Activated T-cell treated with anti-CD3 and anti-CD28 coated beads for 4 hours (primary cell): ENCODE results near the gene ACP7.

Source experiments
- DNase-seq: peaks from one replicate; pipeline ENCODE4 v3.0.0-alpha.2; 2020

ACP7 gene

GRCh38 chr19:39152066-39152465 lies 67.9 kb downstream of the ACP7 start:
- no peak for DNase-seq

DNA sequence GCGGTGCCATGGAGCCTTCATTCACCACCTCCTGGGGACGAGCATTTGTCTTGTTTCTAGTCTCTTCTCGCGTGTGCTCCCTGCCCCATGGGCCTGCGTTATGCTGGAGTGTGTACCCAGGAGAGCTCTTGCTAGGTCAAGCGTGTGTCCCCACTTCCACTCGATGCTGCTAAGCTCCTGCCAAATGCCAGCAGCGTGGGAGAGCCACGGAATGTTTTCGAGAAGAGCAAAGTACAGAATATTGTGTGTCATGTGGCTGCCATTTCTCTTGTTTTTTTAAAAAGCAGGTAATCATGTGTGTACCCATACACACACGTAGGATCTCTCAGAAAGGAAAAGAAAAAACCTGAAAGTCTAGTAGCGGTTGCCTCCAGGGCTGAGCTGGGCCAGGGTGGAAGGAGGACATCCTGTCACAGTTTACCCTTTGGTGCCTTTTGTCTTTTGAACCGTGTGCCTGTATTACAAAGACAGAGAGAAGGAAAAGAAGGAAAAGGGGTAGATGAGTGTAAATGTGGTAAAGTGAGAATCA lies 70.0 kb downstream of the ACP7 start:
- no peak for DNase-seq

GRCh38 chr19:39154629-39155100 lies 70.5 kb downstream of the ACP7 start:
- DNase-seq = no peak

DNA sequence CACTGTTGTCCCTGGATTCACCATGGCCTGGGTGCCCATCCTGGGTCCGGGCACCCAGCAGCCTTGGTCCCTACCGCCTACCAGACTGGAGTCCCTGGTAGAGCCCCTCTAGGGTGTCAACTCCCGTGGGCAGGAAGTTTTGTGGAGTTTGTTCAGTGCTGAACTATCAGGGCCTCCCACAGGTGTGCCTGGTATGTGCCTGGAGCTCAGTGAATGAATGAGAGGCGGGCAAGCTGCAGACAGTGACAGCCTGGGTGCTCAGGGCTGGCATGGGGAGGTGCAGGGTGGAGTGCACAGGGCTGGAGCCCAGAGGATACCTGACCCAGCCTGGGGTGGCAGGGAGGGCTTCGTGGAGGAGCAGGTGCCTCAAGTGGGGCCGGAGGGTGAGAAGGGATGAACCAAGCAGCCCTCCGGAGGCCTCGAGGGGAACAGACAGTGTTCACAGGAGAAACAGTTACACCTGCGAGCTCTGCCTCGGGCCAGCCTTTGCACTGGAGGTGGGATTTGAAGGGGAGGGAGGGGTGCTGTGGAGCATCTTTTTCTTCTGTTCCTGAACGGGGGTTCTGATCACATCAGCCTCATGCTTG lies 71.0 kb downstream of the ACP7 start:
- no peak for DNase-seq

DNA sequence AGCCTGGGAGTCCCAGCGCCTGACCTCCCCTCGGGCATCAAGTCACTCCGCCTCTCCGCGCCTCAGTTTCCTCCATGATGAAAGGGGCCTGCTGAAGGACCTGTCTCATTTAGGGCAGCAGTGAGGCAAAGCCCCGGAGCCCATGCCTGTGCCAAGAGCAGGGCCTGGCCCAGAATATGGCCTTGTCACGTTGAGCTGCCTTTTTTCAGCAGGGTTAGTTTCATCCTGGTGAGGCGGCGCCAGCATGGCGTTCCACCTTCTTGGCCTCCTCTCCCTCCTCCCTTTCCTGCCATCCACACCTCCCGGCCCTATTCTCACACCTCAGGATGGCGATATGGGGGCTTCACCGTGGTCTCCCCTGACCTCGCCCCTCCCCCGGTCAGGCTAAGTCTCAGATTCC lies 71.6 kb downstream of the ACP7 start:
- no peak for DNase-seq

DNA sequence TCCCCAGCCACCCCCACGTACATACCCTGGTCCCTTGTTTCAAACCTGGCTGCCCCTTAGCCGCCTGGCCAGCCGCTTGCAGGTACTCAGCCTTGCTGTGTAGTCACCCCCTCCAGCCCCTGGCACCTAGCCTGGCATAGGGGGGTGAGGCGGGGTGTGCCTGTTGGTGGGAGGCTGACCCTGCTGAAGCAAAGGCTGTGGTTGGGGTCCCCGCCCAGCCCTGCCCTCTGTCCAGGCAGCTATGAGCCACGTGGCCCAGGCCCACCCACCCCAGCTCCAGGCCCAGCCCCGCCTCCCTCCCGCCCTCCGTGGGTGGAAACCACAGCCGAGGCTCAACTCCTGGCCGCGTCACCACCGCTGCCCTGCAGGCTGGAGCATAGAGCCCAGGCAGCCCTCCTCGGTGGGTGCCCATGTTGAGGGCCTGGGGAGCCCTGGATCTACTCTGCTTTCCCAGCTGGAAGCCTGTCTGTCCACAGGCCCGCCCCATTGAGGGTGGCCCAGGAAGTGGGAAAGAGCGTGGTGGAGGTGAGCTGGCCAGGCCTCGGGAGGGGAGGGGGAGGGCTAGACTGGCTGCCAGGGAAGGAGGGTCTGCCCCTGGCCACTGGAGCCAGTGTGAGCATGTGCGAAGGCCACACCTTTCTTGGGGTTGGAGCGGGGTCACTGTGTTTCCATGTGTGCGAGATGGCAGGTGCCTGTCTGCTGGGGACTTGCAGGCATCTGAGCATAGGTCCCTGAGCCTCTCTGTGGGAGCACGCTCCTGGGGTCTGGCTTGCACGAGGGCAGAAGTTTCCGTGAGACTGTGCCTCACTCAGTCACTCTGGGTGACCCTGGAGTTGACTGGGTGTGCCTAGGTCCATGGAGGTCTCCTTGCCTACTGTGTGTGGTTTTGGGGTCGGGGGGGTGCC lies 72.4 kb downstream of the ACP7 start:
- DNase-seq = no peak

DNA sequence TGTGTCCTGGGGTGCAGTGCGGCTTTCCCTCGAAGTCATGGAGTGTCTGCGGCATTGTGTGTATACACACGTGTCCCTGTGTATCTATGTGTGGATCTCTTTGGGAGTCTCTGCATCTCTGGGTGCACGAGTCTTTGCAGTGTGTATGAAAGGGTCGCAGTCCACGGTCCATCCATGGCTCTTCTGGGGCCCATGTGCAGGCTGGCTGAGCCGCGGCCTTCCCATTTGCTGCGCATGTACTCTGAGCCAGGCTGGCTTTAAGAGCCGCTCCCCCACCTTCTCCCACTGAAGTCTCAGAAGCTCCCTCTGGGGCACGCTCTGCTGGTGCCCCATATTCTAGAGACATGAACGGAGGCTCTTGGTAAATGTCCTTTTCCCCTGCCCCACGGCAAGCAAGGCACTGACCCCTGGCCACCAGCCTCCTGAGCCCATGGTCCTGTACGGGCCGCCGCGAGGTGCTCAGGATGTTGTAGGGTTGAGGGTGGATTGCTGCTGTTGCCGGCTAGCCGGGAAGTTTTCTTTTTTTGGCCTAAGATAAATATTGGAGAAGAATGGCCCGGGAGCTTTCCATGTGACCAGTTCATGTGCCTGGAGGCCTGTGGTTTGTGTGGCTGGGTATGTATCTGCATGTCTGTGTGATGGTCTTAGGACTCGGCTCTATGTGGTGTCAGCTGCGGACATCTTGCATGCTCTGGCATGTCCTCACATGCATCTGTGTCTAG lies 73.3 kb downstream of the ACP7 start:
- DNase-seq = no peak

DNA sequence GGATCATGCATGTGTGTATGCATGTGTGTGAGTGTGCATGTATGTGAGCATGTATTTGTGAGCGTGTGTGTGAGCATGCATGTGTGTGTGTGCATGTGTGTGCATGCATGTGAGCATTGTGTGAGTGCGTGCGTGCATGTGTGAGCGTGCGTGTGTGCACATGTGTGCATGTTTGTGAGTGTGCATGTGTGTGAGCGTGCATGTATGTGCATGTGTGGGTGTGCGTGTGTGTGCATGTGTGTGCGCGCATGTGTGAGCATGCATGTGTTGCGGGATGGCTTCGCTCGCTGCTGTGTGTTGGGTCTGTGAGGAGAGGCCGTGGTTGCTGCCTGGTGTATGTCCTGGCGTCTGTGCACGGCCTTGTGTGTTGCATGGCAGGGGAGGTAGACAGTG lies 73.8 kb downstream of the ACP7 start:
- DNase-seq = no peak

GRCh38 chr19:39158646-39159260 lies 74.6 kb downstream of the ACP7 start:
- no peak for DNase-seq

DNA sequence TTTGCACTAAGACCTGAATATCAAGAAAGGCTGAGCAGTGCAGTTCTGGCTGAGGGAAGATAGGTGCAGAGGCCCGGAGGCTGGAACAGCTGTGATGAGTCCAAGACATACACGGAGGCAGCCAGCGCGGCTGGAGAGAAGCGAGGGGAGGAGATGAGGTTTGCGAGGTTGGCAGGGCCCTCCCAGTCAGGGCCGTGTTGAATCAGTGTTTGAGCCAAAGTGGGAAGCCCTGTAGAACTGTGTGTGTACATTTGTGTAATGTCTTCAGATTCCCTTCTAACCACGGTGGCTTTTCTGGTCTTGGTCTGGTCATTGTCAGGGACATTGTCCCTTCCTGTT lies 76.3 kb downstream of the ACP7 start:
- no peak for DNase-seq
